ENCODE data around the gene FALEC. TPM values are rescaled to one million over a fixed set of nuclear protein-coding genes. Genes with fewer than 3 reads are reported as not detected.

The FALEC gene
- 0.34 TPM in 1 of 2 replicates, not detected in the other for total RNA-seq

DNA sequence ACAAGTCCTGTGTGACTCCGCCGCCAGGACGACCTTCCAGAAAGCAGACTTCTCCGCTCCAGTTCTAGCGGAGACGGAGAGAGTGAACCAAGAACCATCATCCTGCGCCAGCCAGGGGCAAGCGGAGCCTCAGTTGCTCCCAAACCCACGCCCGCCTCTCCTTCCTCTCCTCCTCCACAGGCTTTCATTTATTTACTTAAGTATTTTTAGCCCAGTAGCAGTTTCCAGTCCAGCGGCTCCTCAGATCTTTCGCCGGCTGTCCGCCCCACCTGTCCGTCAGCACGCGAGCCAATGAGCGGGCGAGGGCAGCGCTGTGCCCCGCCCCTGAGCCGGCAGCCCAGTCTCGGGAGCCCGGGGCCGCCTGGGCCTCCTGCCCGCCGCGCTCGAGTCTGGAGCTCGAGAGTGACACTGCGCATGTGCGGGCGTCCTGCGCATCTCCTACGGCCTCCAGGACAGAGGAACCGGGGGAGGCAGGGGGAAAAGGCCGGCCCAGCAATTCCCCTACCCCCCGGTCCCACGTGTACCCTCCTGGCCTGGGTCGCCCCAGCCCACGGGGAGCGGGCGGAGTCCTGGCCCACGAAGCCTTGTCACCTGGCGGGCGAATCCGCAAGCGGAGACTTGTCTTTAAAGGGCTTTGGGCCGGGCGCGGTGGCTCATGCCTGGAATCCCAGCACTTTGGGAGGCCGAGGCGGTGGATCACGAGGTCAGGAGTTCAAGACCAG, at the start of gene FALEC:
FALEC (plus strand) TSS at position 425 of the 722 bp plus-strand sequence.

DNA sequence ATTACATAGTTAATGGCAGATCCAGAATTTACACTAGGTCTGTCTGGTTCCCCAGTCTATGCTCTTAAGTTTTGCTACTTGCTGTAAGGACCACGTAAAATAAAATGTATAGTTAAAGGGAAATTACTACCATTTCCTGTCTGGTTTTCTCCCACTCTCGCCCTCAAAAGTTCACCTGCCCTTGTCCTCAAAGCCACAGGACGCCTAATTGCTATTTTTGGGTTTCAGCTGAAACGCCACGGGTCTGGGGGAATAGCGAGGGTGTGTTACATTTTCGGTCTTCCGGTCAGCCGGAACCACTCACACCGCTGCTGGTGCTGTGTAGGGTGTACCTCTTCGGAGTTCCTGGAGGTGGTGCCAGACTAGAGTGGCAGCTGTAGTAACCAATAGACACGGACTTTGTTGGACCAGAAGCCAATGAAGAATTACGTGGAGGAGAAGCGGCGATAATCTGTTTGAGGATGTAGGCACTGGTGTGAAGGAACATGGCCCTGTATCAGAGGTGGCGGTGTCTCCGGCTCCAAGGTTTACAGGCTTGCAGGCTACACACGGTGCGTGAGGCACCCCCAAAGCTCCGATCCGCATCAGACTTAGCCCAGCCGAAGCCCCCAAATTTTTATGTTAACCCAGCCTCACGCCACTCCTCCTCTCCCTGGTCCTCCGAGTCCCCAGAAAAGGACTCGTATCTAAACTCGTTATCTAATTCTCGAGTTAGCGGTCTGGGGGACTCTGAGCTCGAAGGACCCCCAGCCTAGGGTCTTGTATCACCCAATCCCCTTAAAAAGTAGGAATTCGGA, 28.4 kb upstream of the FALEC start, which contains the start of gene TARS2:
TARS2 (plus strand) TSS at position 454 of the 797 bp plus-strand sequence; CDS start at position 486, 32 bp downstream.

DNA sequence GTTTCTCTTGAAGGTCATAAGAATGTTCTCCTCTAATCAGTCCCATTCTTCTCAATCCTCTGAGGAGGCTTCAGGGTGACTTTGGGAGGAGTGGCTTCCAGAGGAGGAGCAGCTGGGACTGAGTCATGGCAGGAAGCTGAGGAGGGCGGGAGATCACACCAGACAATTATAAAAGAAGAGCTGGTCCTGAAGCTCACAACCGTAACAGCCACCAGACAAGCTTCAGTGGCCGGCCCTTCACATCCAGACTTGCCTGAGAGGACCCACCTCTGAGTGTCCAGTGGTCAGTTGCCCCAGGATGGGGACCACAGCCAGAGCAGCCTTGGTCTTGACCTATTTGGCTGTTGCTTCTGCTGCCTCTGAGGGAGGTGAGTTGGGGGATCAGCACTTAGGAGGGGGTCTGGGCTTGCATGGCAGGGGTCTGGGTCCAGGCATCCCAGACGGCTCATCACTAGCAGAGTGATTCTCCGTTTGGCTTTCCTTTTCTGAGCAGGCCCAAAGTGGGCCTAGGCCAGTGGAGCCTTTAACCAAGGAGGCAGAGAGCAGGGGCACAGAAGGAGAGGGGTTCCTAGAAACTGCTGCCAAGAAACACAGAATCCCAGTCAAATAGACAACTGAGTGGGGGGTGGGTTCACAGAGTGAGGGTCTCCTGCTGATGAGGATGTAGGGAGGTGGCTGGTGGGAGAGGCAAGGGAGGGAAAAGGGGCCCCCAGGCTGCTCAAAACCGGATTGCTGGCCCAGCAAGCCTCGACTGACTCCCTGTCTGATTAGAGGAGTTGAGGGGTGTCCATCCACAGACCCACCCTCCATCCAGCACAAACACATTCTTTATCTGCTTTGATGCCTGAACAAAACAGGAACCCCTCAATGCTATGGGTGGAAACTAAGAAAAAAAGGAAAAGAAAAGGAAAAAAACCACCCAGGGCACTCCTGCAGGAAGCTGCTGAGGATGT, 7.4 kb upstream of the FALEC start, which contains the start of gene ECM1:
ECM1 (plus strand) TSS at position 198 of the 953 bp plus-strand sequence; CDS start at position 299, 101 bp downstream.

DNA sequence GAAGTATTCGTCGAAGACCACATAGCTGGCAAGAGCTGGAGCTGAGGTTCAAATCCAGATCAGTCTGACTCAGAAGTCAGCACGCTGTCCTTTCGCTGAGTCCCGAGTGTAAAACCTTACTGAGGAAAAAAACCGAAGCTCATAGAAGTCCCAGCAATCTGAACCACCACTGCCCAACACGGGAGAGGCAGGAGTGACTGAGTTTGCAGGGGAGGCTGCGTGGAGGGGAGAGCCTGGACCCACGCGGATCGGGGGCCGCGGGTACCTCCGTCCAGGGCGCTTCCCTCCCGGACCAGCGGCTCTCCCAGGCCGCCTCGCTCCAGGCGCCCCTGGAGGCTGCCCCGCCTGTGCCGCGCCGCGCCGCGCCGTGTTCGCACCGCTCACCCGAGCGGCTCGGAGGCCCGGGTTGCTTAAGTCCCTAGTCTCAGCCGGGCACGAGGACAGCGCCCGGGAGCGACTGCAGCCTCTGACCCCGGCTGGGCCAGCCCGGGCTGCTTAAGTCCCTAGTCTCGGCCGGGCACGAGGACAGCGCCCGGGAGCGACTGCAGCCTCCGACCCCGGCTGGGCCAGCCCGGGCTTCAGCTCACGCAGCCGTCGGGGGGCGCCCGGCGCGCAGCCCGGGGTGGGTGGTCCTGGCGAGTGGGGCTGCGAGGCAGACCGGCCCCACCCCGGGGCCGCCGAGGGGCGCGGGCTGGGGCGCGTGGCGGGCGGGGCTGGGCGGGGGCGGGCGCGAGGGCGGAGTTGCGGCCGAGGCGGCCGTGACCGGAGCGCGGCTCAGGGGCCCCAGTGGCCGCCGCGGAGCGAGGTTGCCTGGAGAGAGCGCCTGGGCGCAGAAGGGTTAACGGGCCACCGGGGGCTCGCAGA, 33.3 kb downstream of the FALEC start, which contains the start of gene ADAMTSL4:
ADAMTSL4 (plus strand) TSS at position 777 of the 864 bp plus-strand sequence. CDS start 2,881 bp downstream, outside the sequence.

DNA sequence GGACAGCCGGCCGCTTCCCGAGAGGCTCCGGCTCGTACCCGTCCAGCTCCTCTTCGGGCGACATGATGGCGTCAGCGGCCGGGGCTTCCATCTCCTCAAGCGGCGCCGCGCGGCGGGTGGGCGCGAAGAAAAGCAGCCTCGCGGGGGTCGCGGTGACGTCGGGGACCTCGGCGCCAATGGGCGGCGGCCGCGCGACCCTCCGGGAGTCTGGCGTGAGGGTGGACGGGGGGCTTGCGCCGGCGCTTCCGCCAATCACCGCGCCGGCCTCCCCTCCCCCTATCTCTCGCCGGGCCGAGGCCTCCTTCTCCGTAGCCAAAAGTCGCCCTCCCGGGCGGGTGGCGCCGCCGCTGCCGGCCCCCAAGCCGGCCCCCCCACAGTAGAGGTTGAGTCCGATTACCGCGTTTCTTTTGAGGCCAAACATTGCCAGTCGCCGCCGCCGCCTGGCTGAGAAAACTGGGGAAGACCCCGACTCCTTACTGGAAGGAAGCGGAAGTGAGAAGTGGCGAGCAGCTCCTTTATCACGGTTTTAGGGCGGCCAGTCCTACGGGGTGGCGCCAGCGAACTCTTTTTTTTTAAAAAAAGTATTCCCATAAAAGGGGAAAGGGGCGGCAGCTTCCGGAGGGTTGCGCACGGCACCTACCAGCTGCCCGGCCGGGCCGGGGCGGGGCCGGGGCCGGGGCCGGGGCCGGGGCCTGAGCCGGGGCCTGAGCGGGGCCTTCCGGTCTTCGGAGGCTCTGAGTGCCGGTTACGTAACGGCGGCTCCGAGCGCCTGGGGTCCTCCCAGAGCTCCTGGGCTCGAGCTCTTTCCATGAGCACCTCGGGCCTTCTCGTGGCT, 63.8 kb downstream of the FALEC start, which contains the start of gene MCL1:
MCL1 (minus strand) TSS at position 501 of the 835 bp plus-strand sequence; CDS start at position 421, 80 bp downstream.

Other genes starting within 250 kb of the FALEC start
- 107 and 132 TPM in 2 replicates for gene APH1A, start 246.7 kb upstream of the FALEC start, total RNA-seq
- 0.68 and 0.85 TPM in 2 replicates for gene C1orf54, start 243.0 kb upstream of the FALEC start, total RNA-seq
- 2.7 and 4.8 TPM in 2 replicates for gene CIART, start 233.2 kb upstream of the FALEC start, total RNA-seq
- gene MRPS21, start 221.9 kb upstream of the FALEC start, total RNA-seq = 29.0 and 37.6 TPM in 2 replicates
- gene PRPF3, start 194.2 kb upstream of the FALEC start, total RNA-seq = 27.3 and 35.5 TPM in 2 replicates
- gene RPRD2, start 151.6 kb upstream of the FALEC start, total RNA-seq = 7.5 and 12.9 TPM in 2 replicates
- 24.6 and 46.8 TPM in 2 replicates for gene TARS2, start 28.3 kb upstream of the FALEC start, total RNA-seq
- gene ECM1, start 7.6 kb upstream of the FALEC start, total RNA-seq = 5.1 and 7.0 TPM in 2 replicates
- 1.7 and 2.8 TPM in 2 replicates for gene ADAMTSL4, start 33.7 kb downstream of the FALEC start, total RNA-seq
- 365 and 420 TPM in 2 replicates for gene MCL1, start 63.9 kb downstream of the FALEC start, total RNA-seq
- 58.8 and 76.6 TPM in 2 replicates for gene ENSA, start 113.9 kb downstream of the FALEC start, total RNA-seq
- gene GOLPH3L, start 181.4 kb downstream of the FALEC start, total RNA-seq = 15.9 and 16.7 TPM in 2 replicates
- gene HORMAD1, start 205.1 kb downstream of the FALEC start, total RNA-seq = 0.50 and 3.8 TPM in 2 replicates

Measured in nasal cavity respiratory epithelium epithelial cell of viscerocranial mucosa (primary cell).